HepG2 (cell line): ENCODE data around the gene POLR1H. TPM values are rescaled to one million over a fixed set of nuclear protein-coding genes. Genes with fewer than 3 reads are reported as not detected.

ENCODE experiments used
- AFF4 ChIP-seq: sonication (generic); formaldehyde crosslinking; IDR thresholded peaks from 2 replicates; pipeline ENCODE4 v1.4.0; 2020; ENCODE audit warnings: missing genetic modification reagents
- ELF1 ChIP-seq: sonication (generic); formaldehyde crosslinking; IDR thresholded peaks from 2 replicates; pipeline ENCODE4 v1.4.0; 2020; ENCODE audit warnings: missing genetic modification reagents
- KAT2B ChIP-seq: fragments of 150-350 bp; IDR thresholded peaks from 2 replicates; pipeline ENCODE4 v1.6.1; 2014; ENCODE audit warnings: low read depth, low read length, borderline replicate concordance
- LBX2 ChIP-seq: sonication (generic); formaldehyde crosslinking; IDR thresholded peaks from 2 replicates; pipeline ENCODE4 v1.5.0; 2020; ENCODE audit warnings: missing genetic modification reagents, mild to moderate bottlenecking, borderline replicate concordance
- NONO ChIP-seq, 2 experiments: fragments of 450-650 bp in 1 of 2; sonication (generic) in 1 of 2; formaldehyde crosslinking in 1 of 2; IDR thresholded peaks in 1 of 2; conservative IDR thresholded peaks in 1 of 2; 2 replicates each; pipeline versions ENCODE4 v1.6.1 to v1.8.0; 2017 to 2022; ENCODE audit warnings: mild to moderate bottlenecking in 1 of 2, missing genetic modification reagents in 1 of 2, moderate library complexity in 1 of 2
- NR0B2 ChIP-seq: sonication (generic); formaldehyde crosslinking; IDR thresholded peaks from 2 replicates; pipeline ENCODE4 v1.4.0; 2020; ENCODE audit warnings: mild to moderate bottlenecking, missing genetic modification reagents
- NR2C2 ChIP-seq: sonication (generic); formaldehyde crosslinking; IDR thresholded peaks from 2 replicates; pipeline ENCODE4 v1.4.0; 2020; ENCODE audit warnings: missing genetic modification reagents, mild to moderate bottlenecking, moderate library complexity, borderline replicate concordance
- PATZ1 ChIP-seq: sonication (generic); formaldehyde crosslinking; IDR thresholded peaks from 2 replicates; pipeline ENCODE4 v1.4.0; 2020; ENCODE audit warnings: missing genetic modification reagents
- SAP130 ChIP-seq: IDR thresholded peaks from 2 replicates; pipeline ENCODE4 v1.6.1; 2016; ENCODE audit warnings: low read depth
- THRA ChIP-seq: sonication (generic); formaldehyde crosslinking; IDR thresholded peaks from 2 replicates; pipeline ENCODE4 v1.4.0; 2020; ENCODE audit warnings: missing genetic modification reagents, borderline replicate concordance
- ZBTB4 ChIP-seq: sonication (generic); formaldehyde crosslinking; IDR thresholded peaks from 2 replicates; pipeline ENCODE4 v1.4.0; 2020; ENCODE audit warnings: missing genetic modification reagents, mild to moderate bottlenecking, borderline replicate concordance
- ZNF451 ChIP-seq: sonication (generic); formaldehyde crosslinking; IDR thresholded peaks from 2 replicates; pipeline ENCODE4 v1.5.0; 2020; ENCODE audit warnings: mild to moderate bottlenecking, missing genetic modification reagents
- ZNF740 ChIP-seq: sonication (generic); formaldehyde crosslinking; IDR thresholded peaks from 2 replicates; pipeline ENCODE4 v1.4.0; 2020; ENCODE audit warnings: missing genetic modification reagents
- ZSCAN20 ChIP-seq: sonication (generic); formaldehyde crosslinking; IDR thresholded peaks from 2 replicates; pipeline ENCODE4 v1.4.0; 2020; ENCODE audit warnings: missing genetic modification reagents, mild to moderate bottlenecking, borderline replicate concordance
- polyA plus RNA-seq, 8 experiments: library from polyadenylated mRNA; depleted of rRNA in 3 of 8; stranded (reverse) in 7 of 8; unstranded in 1 of 8; fragments of >200 nt; fragmentation: Illumina TruSeq in 4 of 8; extraction: Trizol in 4 of 8; gene quantifications; 2 replicates each; pipeline versions ENCODE4 v1.2.1 to v1.2.3, GENCODE V29; 2011 to 2016; ENCODE audit warnings: low read depth in 4 of 8, missing spikeins in 1 of 8, mixed read lengths in 1 of 8; ENCODE audit not compliant: insufficient read depth in 1 of 8
- total RNA-seq, 5 experiments: library from RNA; depleted of rRNA; stranded (reverse); fragments of >200 nt; fragmentation: Illumina TruSeq; extraction: Trizol; gene quantifications; 2 replicates each; pipeline ENCODE4 v1.2.3, GENCODE V29; 2016; ENCODE audit warnings: low read depth in 1 of 5

POLR1H gene
- total and polyA plus RNA-seq, 2 of the 13 experiments (the other 11 are each of a cell fraction or from before 2014, with no cell fraction given): 61.4 to 79.8 TPM

- TF ChIP-seq AFF4 (CRISPR knock-in tag) (no peak), NONO (IDR thresholded peaks at IDR 0.05) (no peak), NONO (CRISPR knock-in tag; conservative IDR thresholded peaks at IDR 0.05) (no peak), THRA (CRISPR knock-in tag) (no peak), KAT2B (no peak), ZSCAN20 (CRISPR knock-in tag) (no peak), ELF1 (CRISPR knock-in tag) (no peak), NR2C2 (CRISPR knock-in tag) (no peak), ZBTB4 (CRISPR knock-in tag) (no peak), ZNF740 (CRISPR knock-in tag) (peak; percentile 57), NR0B2 (CRISPR knock-in tag) (no peak), SAP130 (peak; percentile 60), ZNF451 (CRISPR knock-in tag) (peak; percentile 72; the same call in 1 of the 2 replicates), LBX2 (CRISPR knock-in tag) (no peak), PATZ1 (CRISPR knock-in tag) (peak; percentile 91)
Measured at GRCh38 chr6:30075790-30076732, 15.0 kb downstream of the POLR1H start (continued).
